HG02588 (cell line): ENCODE results near the gene KCNQ4.

ENCODE experiments used
- ATAC-seq: cut with Tn5 transposase; IDR thresholded peaks from one replicate; pipeline ENCODE4 v1.9.1; 2021; ENCODE audit warnings: mild to moderate bottlenecking, moderate library complexity; ENCODE audit not compliant: unreplicated experiment

The KCNQ4 gene

GRCh38 chr1:40776236-40777072 lies 7.1 kb upstream of the KCNQ4 start:
- ATAC-seq = no peak

- no peak for ATAC-seq
Measured at GRCh38 chr1:40777224-40777970, 6.2 kb upstream of the KCNQ4 start.

GRCh38 chr1:40780678-40781607 lies 2.6 kb upstream of the KCNQ4 start:
- no peak for ATAC-seq

GRCh38 chr1:40781608-40781971 lies 2.0 kb upstream of the KCNQ4 start:
- no peak for ATAC-seq

- no peak for ATAC-seq
Measured at GRCh38 chr1:40782371-40782956, 1.1 kb upstream of the KCNQ4 start.

- ATAC-seq = no peak
Measured at GRCh38 chr1:40784141-40784770, 669 bp downstream of the KCNQ4 start.

GRCh38 chr1:40784771-40785151 lies 1.2 kb downstream of the KCNQ4 start:
- ATAC-seq = no peak

GRCh38 chr1:40785446-40785845 lies 1.9 kb downstream of the KCNQ4 start:
- ATAC-seq = no peak

GRCh38 chr1:40786171-40786994 lies 2.8 kb downstream of the KCNQ4 start:
- no peak for ATAC-seq

- ATAC-seq = no peak
Measured at GRCh38 chr1:40786995-40787705, 3.6 kb downstream of the KCNQ4 start.

- ATAC-seq = no peak
Measured at GRCh38 chr1:40787737-40788560, 4.4 kb downstream of the KCNQ4 start.

- no peak for ATAC-seq
Measured at GRCh38 chr1:40788561-40789341, 5.2 kb downstream of the KCNQ4 start.

- no peak for ATAC-seq
Measured at GRCh38 chr1:40789342-40789598, 5.7 kb downstream of the KCNQ4 start.

GRCh38 chr1:40789661-40790430 lies 6.3 kb downstream of the KCNQ4 start:
- ATAC-seq = no peak

GRCh38 chr1:40792036-40792435 lies 8.4 kb downstream of the KCNQ4 start:
- ATAC-seq = no peak

GRCh38 chr1:40793617-40794016 lies 10.0 kb downstream of the KCNQ4 start:
- ATAC-seq = no peak

GRCh38 chr1:40794048-40794447 lies 10.5 kb downstream of the KCNQ4 start:
- no peak for ATAC-seq
